BE2C (cell line): ENCODE results near the gene LRRC58.
"Not testable (repeated sequence)": the region's sequence is repeated elsewhere in the genome, so short reads cannot be mapped to it uniquely, and the experiment has no call there.

Source experiments
- DNase-seq: peaks from one replicate; pipeline ENCODE4 v3.0.0-alpha.2; 2020
- H3K27me3 ChIP-seq: fragments of 250-450 bp; sonication (Bioruptor Pico); 2 replicates; pipeline ENCODE4 v1.5.1; 2020; ENCODE audit warnings: mild to moderate bottlenecking
- H3K36me3 ChIP-seq: fragments of 250-450 bp; sonication (Bioruptor Pico); 2 replicates; pipeline ENCODE4 v1.5.1; 2020; ENCODE audit warnings: mild to moderate bottlenecking
- H3K4me1 ChIP-seq: fragments of 250-450 bp; sonication (Bioruptor Pico); 2 replicates; pipeline ENCODE4 v1.5.1; 2020
- H3K4me3 ChIP-seq: 2 replicates; pipeline ENCODE4 v1.5.1; 2011; ENCODE audit warnings: low read depth, low read length
- H3K9me3 ChIP-seq: fragments of 250-450 bp; sonication (Bioruptor Pico); 2 replicates; pipeline ENCODE4 v1.5.1; 2020
- TF ChIP-seq, protein P1 (sequence below): IDR thresholded peaks from 2 replicates; pipeline ENCODE4 v1.5.1; 2012; ENCODE audit warnings: mild to moderate bottlenecking, low read depth, low read length

LRRC58 gene

DNA sequence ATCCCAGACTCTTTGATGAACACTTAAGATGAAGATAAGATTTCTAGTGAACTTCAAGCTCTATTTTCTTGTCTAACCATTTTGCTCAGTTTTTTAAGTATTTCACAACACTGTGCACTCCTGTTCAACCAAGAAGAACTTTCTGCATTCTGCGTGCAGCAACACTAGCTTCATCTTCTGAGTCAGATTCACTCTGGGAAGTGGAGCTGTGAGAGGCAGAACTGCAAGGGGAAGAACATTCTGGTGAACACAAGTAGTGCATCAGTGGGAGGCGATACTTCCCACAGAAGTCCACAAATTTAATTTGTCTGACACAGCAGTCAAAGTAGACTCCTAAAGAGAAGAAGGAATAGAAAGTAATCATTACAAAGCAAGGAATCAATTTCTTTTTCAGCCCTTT, 18.1 kb downstream of the LRRC58 start:
- no peak for DNase-seq
- Histone ChIP-seq H3K27me3 (no peaks in the 10 kb centered on the region), H3K4me3 (no peak overlapping the region), H3K9me3 (no peaks in the 10 kb centered on the region), H3K36me3 (peaks cover 62% of the 10 kb centered on the region), H3K4me1 (no peaks in the 10 kb centered on the region)
- TF ChIP-seq, protein P1, sequence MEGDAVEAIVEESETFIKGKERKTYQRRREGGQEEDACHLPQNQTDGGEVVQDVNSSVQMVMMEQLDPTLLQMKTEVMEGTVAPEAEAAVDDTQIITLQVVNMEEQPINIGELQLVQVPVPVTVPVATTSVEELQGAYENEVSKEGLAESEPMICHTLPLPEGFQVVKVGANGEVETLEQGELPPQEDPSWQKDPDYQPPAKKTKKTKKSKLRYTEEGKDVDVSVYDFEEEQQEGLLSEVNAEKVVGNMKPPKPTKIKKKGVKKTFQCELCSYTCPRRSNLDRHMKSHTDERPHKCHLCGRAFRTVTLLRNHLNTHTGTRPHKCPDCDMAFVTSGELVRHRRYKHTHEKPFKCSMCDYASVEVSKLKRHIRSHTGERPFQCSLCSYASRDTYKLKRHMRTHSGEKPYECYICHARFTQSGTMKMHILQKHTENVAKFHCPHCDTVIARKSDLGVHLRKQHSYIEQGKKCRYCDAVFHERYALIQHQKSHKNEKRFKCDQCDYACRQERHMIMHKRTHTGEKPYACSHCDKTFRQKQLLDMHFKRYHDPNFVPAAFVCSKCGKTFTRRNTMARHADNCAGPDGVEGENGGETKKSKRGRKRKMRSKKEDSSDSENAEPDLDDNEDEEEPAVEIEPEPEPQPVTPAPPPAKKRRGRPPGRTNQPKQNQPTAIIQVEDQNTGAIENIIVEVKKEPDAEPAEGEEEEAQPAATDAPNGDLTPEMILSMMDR = no peak

DNA sequence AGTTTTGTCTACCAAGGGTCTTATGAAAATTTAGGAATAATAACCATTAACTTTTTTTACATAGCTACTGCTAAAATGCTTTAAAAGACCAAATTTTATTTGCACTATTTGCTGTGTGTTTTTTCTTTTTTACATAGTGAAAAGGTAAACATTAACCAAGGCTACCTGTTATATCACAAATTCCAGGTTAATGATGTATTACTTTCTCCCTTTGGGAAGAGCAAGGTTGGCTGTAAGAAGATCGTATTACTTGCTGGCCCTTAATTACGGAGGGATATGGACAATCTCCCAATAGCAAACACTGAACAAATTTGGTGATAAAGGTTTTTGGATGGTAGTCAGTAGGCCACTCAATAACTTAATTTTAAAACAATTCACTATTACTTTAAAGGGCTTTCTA, 22.4 kb downstream of the LRRC58 start:
- Histone ChIP-seq H3K4me3 (no peak overlapping the region), H3K27me3 (no peaks in the 10 kb centered on the region), H3K36me3 (peaks cover 42% of the 10 kb centered on the region), H3K9me3 (no peaks in the 10 kb centered on the region), H3K4me1 (no peaks in the 10 kb centered on the region)
- TF ChIP-seq, protein P1 = no peak
- DNase-seq = no peak

DNA sequence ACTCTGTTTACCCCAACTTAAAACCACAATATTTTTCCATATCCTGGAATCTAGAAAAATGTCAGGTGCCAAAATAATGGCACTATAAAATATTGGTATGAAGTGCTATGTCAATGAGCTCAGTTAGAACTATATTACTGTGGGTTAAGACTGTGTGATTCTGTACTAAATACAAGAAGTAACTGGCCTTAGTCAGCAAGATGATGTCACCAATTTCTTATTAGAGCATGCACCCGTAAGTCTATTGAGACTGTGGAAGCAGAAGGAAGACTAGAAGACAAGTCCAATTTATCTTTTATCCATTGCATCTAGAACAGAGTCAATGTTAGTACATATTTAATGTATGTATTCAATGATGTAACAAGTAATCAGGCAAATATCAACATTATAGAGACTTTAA, 25.0 kb downstream of the LRRC58 start:
- no peaks in the 10 kb centered on the region for H3K27me3 ChIP-seq
- TF ChIP-seq, protein P1 = no peak
- H3K4me1 ChIP-seq = no peaks in the 10 kb centered on the region
- no peak for DNase-seq
- H3K36me3 ChIP-seq = peaks cover 26% of the 10 kb centered on the region
- H3K9me3 ChIP-seq = no peaks in the 10 kb centered on the region
- H3K4me3 ChIP-seq = no peak overlapping the region

DNA sequence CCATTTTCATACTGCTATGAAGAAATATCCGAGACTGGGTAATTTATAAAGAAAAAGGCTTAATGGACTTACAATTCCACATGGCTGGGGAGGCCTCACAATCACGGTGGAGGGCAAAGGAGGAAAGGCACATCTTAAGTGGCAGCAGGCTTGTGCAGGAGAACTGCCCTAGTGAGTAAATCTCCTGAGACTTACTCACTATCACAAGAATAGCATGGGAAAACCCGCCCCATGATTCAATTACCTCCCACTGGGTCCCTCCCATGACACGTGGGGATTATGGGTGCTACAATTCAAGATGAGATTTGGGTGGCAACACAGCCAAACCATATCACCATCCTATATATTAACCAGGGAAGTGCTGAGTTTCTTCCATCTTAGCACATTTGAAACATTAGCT, 25.4 kb downstream of the LRRC58 start:
- peaks cover 26% of the 10 kb centered on the region for H3K36me3 ChIP-seq
- H3K9me3 ChIP-seq, H3K4me3 ChIP-seq, H3K4me1 ChIP-seq, DNase-seq, H3K27me3 ChIP-seq: not testable (repeated sequence)

DNA sequence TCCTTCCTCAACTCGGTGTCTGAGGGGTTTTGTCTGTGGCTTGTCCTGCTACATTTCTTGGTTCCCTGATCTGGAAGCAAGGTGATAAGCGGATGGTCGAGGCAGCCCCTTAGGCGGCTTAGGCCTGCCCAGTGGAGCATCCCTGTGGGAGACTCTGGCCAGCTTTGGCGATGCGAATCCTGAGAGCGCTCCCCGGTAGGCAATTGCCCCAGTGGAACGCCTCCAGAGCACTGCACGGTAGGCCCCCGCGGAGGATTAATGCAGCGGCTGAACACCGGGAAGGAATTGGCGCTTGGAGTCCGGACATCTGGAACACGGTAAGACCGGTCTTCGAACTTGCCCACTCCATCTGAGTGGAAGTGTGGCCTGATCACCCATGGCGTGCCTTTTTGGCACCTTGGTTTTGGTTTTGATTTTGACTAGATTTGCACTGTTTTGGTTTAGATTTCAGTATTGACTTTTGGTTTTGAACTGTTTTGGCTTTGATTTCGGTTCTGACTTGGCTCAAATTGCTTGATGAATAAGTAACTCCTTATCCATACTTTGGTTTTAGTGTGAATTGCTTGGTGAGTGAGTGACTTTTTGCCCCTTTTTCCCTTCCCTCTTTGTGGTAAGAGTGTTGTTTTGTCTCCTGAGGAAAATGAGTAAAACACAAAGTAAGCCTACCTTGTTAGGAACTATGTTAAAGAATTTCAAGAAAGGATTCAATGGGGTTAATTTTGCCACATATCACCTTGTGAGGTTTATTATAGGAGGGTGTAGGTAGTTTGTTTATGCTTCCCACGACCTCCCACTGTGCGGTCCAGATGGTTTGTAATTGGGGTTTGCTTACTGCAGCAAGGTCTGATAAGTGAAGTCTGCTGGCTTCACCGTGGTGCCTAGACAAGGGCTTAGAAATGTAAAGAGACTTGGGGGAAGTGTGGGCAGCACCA, 37.0 kb downstream of the LRRC58 start:
- DNase-seq = no peak
- TF ChIP-seq, protein P1 = no peak
- no peaks in the 10 kb centered on the region for H3K36me3 ChIP-seq
- H3K27me3 ChIP-seq = no peaks in the 10 kb centered on the region
- H3K4me1 ChIP-seq = no peaks in the 10 kb centered on the region
- no peak overlapping the region for H3K4me3 ChIP-seq
- H3K9me3 ChIP-seq = no peaks in the 10 kb centered on the region

DNA sequence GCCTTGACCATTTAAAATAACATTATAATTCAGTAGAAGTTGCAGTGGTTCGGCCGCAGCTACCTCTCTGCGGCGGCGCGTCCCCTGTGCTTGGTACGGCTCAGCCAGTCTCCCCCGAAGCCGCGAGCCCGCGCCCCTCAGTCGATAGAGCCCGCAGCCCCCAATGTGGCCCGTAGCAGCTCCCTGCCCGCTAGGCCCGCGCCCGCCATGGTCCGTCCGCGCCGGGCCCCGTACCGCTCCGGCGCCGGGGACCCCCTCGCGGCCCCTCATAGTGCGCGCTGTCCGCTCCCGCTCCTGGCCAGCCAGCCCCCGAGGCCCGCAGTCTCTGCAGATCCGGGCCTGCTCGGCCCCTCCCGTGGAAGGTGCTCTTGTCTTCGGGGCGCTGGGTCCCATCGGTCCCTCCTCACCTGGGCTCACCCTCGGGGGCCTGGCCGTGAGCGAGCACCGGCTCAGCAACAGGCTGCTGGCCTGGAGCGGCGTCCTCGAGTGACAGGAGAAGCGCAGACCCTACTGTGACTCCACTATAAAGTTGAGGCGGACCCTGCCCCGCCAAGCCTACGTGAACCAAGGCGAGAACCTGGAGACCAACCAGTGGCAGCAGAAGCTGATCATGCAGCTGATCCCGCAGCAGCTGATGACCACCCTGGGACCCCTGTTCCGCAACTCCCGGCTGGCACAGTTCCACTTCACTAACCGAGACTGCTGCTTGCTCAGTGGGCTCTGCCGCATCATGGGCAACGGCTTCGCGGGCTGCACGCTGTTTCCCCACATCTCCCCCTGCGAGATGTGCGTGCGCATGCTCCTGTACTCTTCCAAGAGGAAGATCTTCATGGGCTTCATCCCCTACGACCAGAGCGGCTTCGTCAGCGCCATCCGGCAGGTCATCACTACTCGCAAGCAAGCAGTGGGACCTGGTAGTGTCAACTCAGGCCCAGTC, 42.4 kb downstream of the LRRC58 start:
- H3K9me3 ChIP-seq = no peaks in the 10 kb centered on the region
- no peaks in the 10 kb centered on the region for H3K27me3 ChIP-seq
- no peak for DNase-seq
- TF ChIP-seq, protein P1 = no peak
- no peaks in the 10 kb centered on the region for H3K4me1 ChIP-seq
- no peaks in the 10 kb centered on the region for H3K36me3 ChIP-seq
- no peak overlapping the region for H3K4me3 ChIP-seq
